ENCODE data around the gene PHOX2A.

PHOX2A gene

GRCh38 chr11:72251614-72252013 lies 7.6 kb upstream of the PHOX2A start:
- Histone ChIP-seq H3K27ac (ENCODE audit: extremely low read depth, low read depth, low read length) (no peak overlapping the region), H3K4me3 (ENCODE audit: low read depth, low read length) (no peak overlapping the region), H3K4me1 (ENCODE audit: control insufficient read depth, insufficient read depth, low read length) (no peaks in the 10 kb centered on the region), H3K9me3 (ENCODE audit: control insufficient read depth, insufficient read depth, low read depth, low read length) (no peaks in the 10 kb centered on the region), H3K36me3 (ENCODE audit: control insufficient read depth in 2 of 2, insufficient read depth in 1 of 2, low read length in 2 of 2) (no peaks in the 10 kb centered on the region)
- no peak for TF ChIP-seq ZNF2 (tag by site-specific recombination; IDR thresholded peaks at IDR 0.05)
- TF ChIP-seq ZNF26 (tag by site-specific recombination; IDR thresholded peaks at IDR 0.05): no peak
- no peak for TF ChIP-seq YY1 (tag by site-specific recombination; IDR thresholded peaks at IDR 0.05)
- POLR2A ChIA-PET: interaction anchor here (0.6 kb wide), 1 partner anchor 37 kb away, joined by 5 read pairs; no protein-coding TSS in a partner anchor
- CTCF ChIA-PET: interaction anchor here (1.3 to 1.6 kb wide), 2 partner anchors 108 to 180 kb away, joined by 4 to 8 read pairs; no protein-coding TSS in a partner anchor

GRCh38 chr11:72250661-72251464 lies 6.9 kb upstream of the PHOX2A start:
- Histone ChIP-seq H3K9me3 (ENCODE audit: control insufficient read depth, insufficient read depth, low read depth, low read length) (no peaks in the 10 kb centered on the region), H3K4me1 (ENCODE audit: control insufficient read depth, insufficient read depth, low read length) (no peaks in the 10 kb centered on the region), H3K27ac (ENCODE audit: extremely low read depth, low read depth, low read length) (no peak overlapping the region), H3K36me3 (ENCODE audit: control insufficient read depth in 2 of 2, insufficient read depth in 1 of 2, low read length in 2 of 2) (no peaks in the 10 kb centered on the region), H3K4me3 (ENCODE audit: low read depth, low read length) (no peak overlapping the region)
- no peak for TF ChIP-seq SP3 (tag by site-specific recombination; IDR thresholded peaks at IDR 0.05)
- no peak for TF ChIP-seq ZNF202 (tag by site-specific recombination; IDR thresholded peaks at IDR 0.05; ENCODE audit: borderline replicate concordance)
- no peak for TF ChIP-seq ZBTB20 (tag by site-specific recombination; IDR thresholded peaks at IDR 0.05)
- no peak for TF ChIP-seq PATZ1 (tag by site-specific recombination; IDR thresholded peaks at IDR 0.05)
- no peak for TF ChIP-seq ZSCAN5A (tag by site-specific recombination; IDR thresholded peaks at IDR 0.05)
- ChIA-PET CTCF (interaction anchor here (1.3 to 1.6 kb wide), 3 partner anchors 13 to 181 kb away, joined by 3 to 8 read pairs (median 4); no protein-coding TSS in a partner anchor), POLR2A (no interaction called here)

GRCh38 chr11:72249961-72250360 lies 6.0 kb upstream of the PHOX2A start:
- ChIA-PET POLR2A (no interaction called here), CTCF (interaction anchor here (1.6 kb wide), 2 partner anchors 12 to 182 kb away, joined by 3 to 8 read pairs; no protein-coding TSS in a partner anchor)
- no peaks in the 10 kb centered on the region for H3K36me3 ChIP-seq (ENCODE audit: control insufficient read depth in 2 of 2, insufficient read depth in 1 of 2, low read length in 2 of 2)
- TF ChIP-seq ZNF692 (tag by site-specific recombination; IDR thresholded peaks at IDR 0.05) (no peak), HOXC10 (CRISPR knock-in tag; IDR thresholded peaks at IDR 0.05) (no peak), ZNF549 (tag by site-specific recombination; IDR thresholded peaks at IDR 0.05) (no peak), ZNF544 (tag by site-specific recombination; IDR thresholded peaks at IDR 0.05) (no peak), WT1 (tag by site-specific recombination; IDR thresholded peaks at IDR 0.05) (no peak), SCRT2 (tag by site-specific recombination; IDR thresholded peaks at IDR 0.05) (no peak), GLI4 (tag by site-specific recombination; IDR thresholded peaks at IDR 0.05) (no peak), ZNF335 (tag by site-specific recombination; conservative IDR thresholded peaks at IDR 0.05) (no peak)
- no peaks in the 10 kb centered on the region for H3K9me3 ChIP-seq (ENCODE audit: control insufficient read depth, insufficient read depth, low read depth, low read length)
- no peak overlapping the region for H3K27ac ChIP-seq (ENCODE audit: extremely low read depth, low read depth, low read length)
- no peaks in the 10 kb centered on the region for H3K4me1 ChIP-seq (ENCODE audit: control insufficient read depth, insufficient read depth, low read length)
- H3K4me3 ChIP-seq (ENCODE audit: low read depth, low read length): no peak overlapping the region

Measured in HEK293 (cell line).